Left renal cortex interstitium (tissue), 4 donors: ENCODE results near the gene GDI2. TPM values are rescaled to one million over a fixed set of nuclear protein-coding genes. Genes with fewer than 3 reads are reported as not detected.
A peak's percentile ranks its signal among the peaks of the same experiment; 100 is the strongest.
"Not testable (repeated sequence)": the region's sequence is repeated elsewhere in the genome, so short reads cannot be mapped to it uniquely, and the experiment has no call there.

Source experiments
- DNase-seq, 4 donors: peaks; one replicate each; pipeline ENCODE4 v3.0.0-alpha.2; 2013; ENCODE audit warnings: low read depth in 4 of 4, low spot score in 2 of 4, missing footprints in 1 of 4
- polyA plus RNA-seq, 4 donors: library from polyadenylated mRNA; unstranded; fragments of 120-200 nt; gene quantifications; one replicate each; pipeline ENCODE4 v1.2.1, GENCODE V29; 2013; ENCODE audit not compliant: insufficient read length in 4 of 4

The GDI2 gene
- 100 to 1,000 TPM; 267 to 348 (median 285) TPM for polyA plus RNA-seq

- DNase-seq, result peak; percentile 93 to 98 (median 94)
These were observed at the start of gene GDI2 for GRCh38 chr10:5813341-5814109. TSS of gene GDI2 (minus strand) at chr10:5813434. CDS start at chr10:5813258, 176 bp downstream.

GRCh38 chr10:5862360-5862961 lies 49.2 kb upstream of the GDI2 start:
- DNase-seq, result no peak

- no peak for DNase-seq
These were observed 46.8 kb upstream of the GDI2 start for GRCh38 chr10:5860066-5860465.

- DNase-seq, result no peak
These were observed 45.6 kb upstream of the GDI2 start for GRCh38 chr10:5858811-5859210.

- no peak for DNase-seq
These were observed 43.4 kb upstream of the GDI2 start for GRCh38 chr10:5856701-5857004.

- DNase-seq, result no peak
These were observed 42.9 kb upstream of the GDI2 start for GRCh38 chr10:5855979-5856700.

- no peak for DNase-seq
These were observed 40.9 kb upstream of the GDI2 start for GRCh38 chr10:5854131-5854475.

- not testable (repeated sequence) for DNase-seq
These were observed 33.4 kb upstream of the GDI2 start for GRCh38 chr10:5846667-5847066.

GRCh38 chr10:5844345-5845055 lies 31.3 kb upstream of the GDI2 start:
- DNase-seq, result no peak

- no peak for DNase-seq
These were observed 30.6 kb upstream of the GDI2 start for GRCh38 chr10:5843686-5844344.

- DNase-seq, result no peak
These were observed 28.7 kb upstream of the GDI2 start for GRCh38 chr10:5841965-5842364.

GRCh38 chr10:5840314-5841307 lies 27.4 kb upstream of the GDI2 start:
- peak in 1 of 4 donors; percentile 28 for DNase-seq

- not testable (repeated sequence) for DNase-seq
These were observed 22.9 kb upstream of the GDI2 start for GRCh38 chr10:5836181-5836580.

- DNase-seq, result no peak
These were observed 22.3 kb upstream of the GDI2 start for GRCh38 chr10:5835446-5836095.

- DNase-seq, result no peak
These were observed 20.6 kb upstream of the GDI2 start for GRCh38 chr10:5833814-5834213.

- DNase-seq, result no peak
These were observed 19.7 kb upstream of the GDI2 start for GRCh38 chr10:5832946-5833345.

- DNase-seq, result no peak
These were observed 18.2 kb upstream of the GDI2 start for GRCh38 chr10:5831446-5831782.

GRCh38 chr10:5830629-5831445 lies 17.6 kb upstream of the GDI2 start:
- DNase-seq, result no peak
